Adrenal gland (tissue), 5 donors: ENCODE results near the gene DPH1.

ENCODE experiments used
- POLR2A ChIP-seq, 2 donors: fragments of 450-650 bp; IDR thresholded peaks; one replicate each; pipeline ENCODE4 v1.6.1; 2017; ENCODE audit warnings: antibody characterized with exemption in 2 of 2, mild to moderate bottlenecking in 2 of 2, moderate library complexity in 1 of 2
- TF ChIP-seq, protein P1 (sequence below), 6 experiments: fragments of 450-650 bp in 4 of 6; fragments of 200-600 bp in 2 of 6; sonication (generic) in 1 of 6; IDR thresholded peaks; 1 replicate in 5 of 6; 2 replicates in 1 of 6; pipeline versions ENCODE4 v1.5.1 to v1.8.0; 2016 to 2021; ENCODE audit warnings: antibody characterized with exemption in 6 of 6, mild to moderate bottlenecking in 2 of 6, moderate library complexity in 1 of 6
- donor health status: DM: no; HTN: no; CAD: no.

DNA sequence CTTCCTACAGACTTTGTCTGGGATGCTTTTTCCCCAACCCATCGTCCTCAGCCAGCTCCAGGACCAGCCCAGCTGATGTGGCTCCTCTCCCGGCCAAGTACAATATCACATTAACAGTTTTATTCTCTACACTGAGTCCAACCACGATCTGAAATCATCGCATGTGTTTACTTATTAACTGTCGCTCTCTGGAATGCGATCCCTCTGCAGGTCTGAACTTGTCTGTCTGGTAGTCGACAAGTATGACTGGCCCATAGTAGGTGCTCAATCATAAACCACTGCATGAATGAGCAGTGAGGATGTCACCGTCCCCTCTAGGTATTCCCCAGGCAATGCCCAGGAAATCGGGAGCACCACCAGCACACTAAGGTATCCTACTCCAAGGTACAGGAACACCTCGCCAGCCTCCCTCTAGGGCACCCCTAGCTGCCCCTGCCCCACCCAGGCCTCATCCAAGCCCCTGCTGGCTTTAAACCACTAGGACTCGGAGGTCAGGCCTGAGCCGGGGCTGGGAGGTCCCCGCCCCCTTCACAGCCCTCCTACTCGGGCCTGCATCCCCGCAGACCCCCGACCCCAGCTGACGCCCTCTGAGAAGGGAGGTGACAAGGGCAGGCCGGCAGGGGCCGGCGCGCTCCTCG is 32.5 kb upstream of the DPH1 start:
- TF ChIP-seq, protein P1, sequence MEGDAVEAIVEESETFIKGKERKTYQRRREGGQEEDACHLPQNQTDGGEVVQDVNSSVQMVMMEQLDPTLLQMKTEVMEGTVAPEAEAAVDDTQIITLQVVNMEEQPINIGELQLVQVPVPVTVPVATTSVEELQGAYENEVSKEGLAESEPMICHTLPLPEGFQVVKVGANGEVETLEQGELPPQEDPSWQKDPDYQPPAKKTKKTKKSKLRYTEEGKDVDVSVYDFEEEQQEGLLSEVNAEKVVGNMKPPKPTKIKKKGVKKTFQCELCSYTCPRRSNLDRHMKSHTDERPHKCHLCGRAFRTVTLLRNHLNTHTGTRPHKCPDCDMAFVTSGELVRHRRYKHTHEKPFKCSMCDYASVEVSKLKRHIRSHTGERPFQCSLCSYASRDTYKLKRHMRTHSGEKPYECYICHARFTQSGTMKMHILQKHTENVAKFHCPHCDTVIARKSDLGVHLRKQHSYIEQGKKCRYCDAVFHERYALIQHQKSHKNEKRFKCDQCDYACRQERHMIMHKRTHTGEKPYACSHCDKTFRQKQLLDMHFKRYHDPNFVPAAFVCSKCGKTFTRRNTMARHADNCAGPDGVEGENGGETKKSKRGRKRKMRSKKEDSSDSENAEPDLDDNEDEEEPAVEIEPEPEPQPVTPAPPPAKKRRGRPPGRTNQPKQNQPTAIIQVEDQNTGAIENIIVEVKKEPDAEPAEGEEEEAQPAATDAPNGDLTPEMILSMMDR (IDR thresholded peaks at IDR 0.05) = no peak
- TF ChIP-seq POLR2A (IDR thresholded peaks at IDR 0.05) = no peak
